ENCODE results near the gene BOD1.
A peak's percentile ranks its signal among the peaks of the same experiment; 100 is the strongest.

BOD1 gene

GRCh38 chr5:173616577-173617118, at the start of gene BOD1:
TSS of gene BOD1 (minus strand) at chr5:173616650. CDS start at chr5:173616436, 214 bp downstream.
- DNase-seq (ENCODE audit: low read depth in 2 of 2): peak; percentile 77 to 89

- no peak for DNase-seq (ENCODE audit: low read depth in 2 of 2)
Measured at GRCh38 chr5:173665326-173665725, 48.9 kb upstream of the BOD1 start.

GRCh38 chr5:173664154-173664526, 47.7 kb upstream of the BOD1 start:
- no peak for DNase-seq (ENCODE audit: low read depth in 2 of 2)

- no peak for DNase-seq (ENCODE audit: low read depth in 2 of 2)
Measured at GRCh38 chr5:173663352-173664153, 47.1 kb upstream of the BOD1 start.

- DNase-seq (ENCODE audit: low read depth in 2 of 2): no peak
Measured at GRCh38 chr5:173662581-173663351, 46.3 kb upstream of the BOD1 start.

- DNase-seq (ENCODE audit: low read depth in 2 of 2): no peak
Measured at GRCh38 chr5:173660481-173661280, 44.2 kb upstream of the BOD1 start.

- no peak for DNase-seq (ENCODE audit: low read depth in 2 of 2)
Measured at GRCh38 chr5:173659423-173659822, 43.0 kb upstream of the BOD1 start.

- DNase-seq (ENCODE audit: low read depth in 2 of 2): no peak
Measured at GRCh38 chr5:173657741-173658356, 41.4 kb upstream of the BOD1 start.

- DNase-seq (ENCODE audit: low read depth in 2 of 2): no peak
Measured at GRCh38 chr5:173655196-173655797, 38.8 kb upstream of the BOD1 start.

- no peak for DNase-seq (ENCODE audit: low read depth in 2 of 2)
Measured at GRCh38 chr5:173653822-173654523, 37.5 kb upstream of the BOD1 start.

GRCh38 chr5:173648308-173648866, 31.9 kb upstream of the BOD1 start:
- DNase-seq (ENCODE audit: low read depth in 2 of 2): no peak

- no peak for DNase-seq (ENCODE audit: low read depth in 2 of 2)
Measured at GRCh38 chr5:173646692-173647091, 30.2 kb upstream of the BOD1 start.

GRCh38 chr5:173645890-173646574, 29.6 kb upstream of the BOD1 start:
- DNase-seq (ENCODE audit: low read depth in 2 of 2): no peak

GRCh38 chr5:173645437-173645807, 29.0 kb upstream of the BOD1 start:
- no peak for DNase-seq (ENCODE audit: low read depth in 2 of 2)

- no peak for DNase-seq (ENCODE audit: low read depth in 2 of 2)
Measured at GRCh38 chr5:173644673-173645436, 28.4 kb upstream of the BOD1 start.

- no peak for DNase-seq (ENCODE audit: low read depth in 2 of 2)
Measured at GRCh38 chr5:173643964-173644363, 27.5 kb upstream of the BOD1 start.

GRCh38 chr5:173642895-173643481, 26.5 kb upstream of the BOD1 start:
- DNase-seq (ENCODE audit: low read depth in 2 of 2): no peak

GRCh38 chr5:173642191-173642816, 25.9 kb upstream of the BOD1 start:
- no peak for DNase-seq (ENCODE audit: low read depth in 2 of 2)
